Measurements from ENCODE around the gene FARP1. TPM values are rescaled to one million over a fixed set of nuclear protein-coding genes. Genes with fewer than 3 reads are reported as not detected.

Gene FARP1
- total and polyA plus RNA-seq, 2 of the 8 experiments (the other 6 are each of a cell fraction or from before 2014, with no cell fraction given) = 24.7 to 104 TPM

- no peak overlapping the region for H2BK12ac ChIP-seq (ENCODE audit: low read depth, low read length)
- peaks cover 0 to 5% (median 0%) of the 10 kb centered on the region in 4 experiments; a peak in 1 of 7 replicates for H3K4me1 ChIP-seq (replicated peaks in 1 of 4; ENCODE audit: control insufficient read depth in 3 of 4, insufficient read depth in 4 of 4, low read length in 3 of 4)
- ChIA-PET POLR2A (ENCODE audit: partially characterized antibody) (interaction anchor here (1.0 kb wide), 1 partner anchor 14 kb away, joined by 3 read pairs; no protein-coding TSS in a partner anchor), CTCF (ENCODE audit: partially characterized antibody) (interaction anchor here (0.6 to 1.7 kb wide), 10 partner anchors 15 to 184 kb away, joined by 3 to 5 read pairs (median 3); no protein-coding TSS in a partner anchor)
- no peak overlapping the region for H2BK20ac ChIP-seq (ENCODE audit: low read length)
- no peak overlapping the region for H3K18ac ChIP-seq (ENCODE audit: extremely low read depth, low read length)
- H3K4ac ChIP-seq (replicated peaks; ENCODE audit: insufficient read length, low read depth, low read length) = no peak overlapping the region
- peaks cover 2 to 3% of the 10 kb centered on the region in 2 experiments for H4K20me1 ChIP-seq (replicated peaks in 1 of 2; ENCODE audit: control insufficient read depth in 1 of 2, insufficient read depth in 2 of 2, low read length in 2 of 2)
- no peak overlapping the region for H4K8ac ChIP-seq (ENCODE audit: extremely low read depth, insufficient read depth, low read length)
- H2AFZ ChIP-seq (ENCODE audit: low read length) = no peak overlapping the region
- H3K4me2 ChIP-seq (ENCODE audit: insufficient read depth in 1 of 2, low read depth in 2 of 2, low read length in 2 of 2) = no peak overlapping the region
- H4K5ac ChIP-seq (ENCODE audit: insufficient read length, low read depth, low read length) = no peak overlapping the region
- no peak overlapping the region for H3K4me3 ChIP-seq (ENCODE audit: extremely low read depth in 1 of 4, insufficient read depth in 2 of 4, low read depth in 3 of 4, low read length in 4 of 4)
- H3K9ac ChIP-seq (replicated peaks in 1 of 4; ENCODE audit: extremely low read depth in 1 of 4, low read depth in 3 of 4, low read length in 3 of 4) = no peak overlapping the region
- H3K56ac ChIP-seq (replicated peaks; ENCODE audit: insufficient read length, low read depth, low read length) = no peak overlapping the region
- no peak overlapping the region for H2BK120ac ChIP-seq (replicated peaks; ENCODE audit: low read depth, low read length)
- H3K79me2 ChIP-seq (ENCODE audit: control insufficient read depth in 1 of 2, insufficient read depth in 2 of 2, low read length in 2 of 2) = peaks cover 3 to 49% of the 10 kb centered on the region in 2 experiments; a peak in 3 of 4 replicates
- peaks cover 5% of the 10 kb centered on the region; the same call in 1 of the 2 replicates for H3K79me1 ChIP-seq (ENCODE audit: low read depth, low read length)
- H2BK5ac ChIP-seq (ENCODE audit: low read depth, low read length) = no peak overlapping the region
- H4K91ac ChIP-seq (replicated peaks; ENCODE audit: insufficient read length, low read length) = no peak overlapping the region
- H3K14ac ChIP-seq (ENCODE audit: insufficient read length) = no peak overlapping the region
- no peak overlapping the region for H2BK15ac ChIP-seq (ENCODE audit: low read length)
- no peaks in the 10 kb centered on the region for H3K9me3 ChIP-seq (ENCODE audit: insufficient read depth in 2 of 2, low read depth in 1 of 2, low read length in 1 of 2)
- H3K27ac ChIP-seq (ENCODE audit: low read depth, low read length) = no peak overlapping the region
- WGBS, 2 experiments (ENCODE audit: extremely low coverage in 1 of 2, insufficient coverage in 1 of 2, insufficient read length in 1 of 2, insufficient replicate concordance in 2 of 2, low coverage in 1 of 2, low lambda C conversion rate in 2 of 2, missing lambda C conversion rate in 1 of 2) = 84% methylated on average over 6 of the region's 6 CpGs; no CpG with 5 or more reads in 1 of the 2 experiments
- no peaks in the 10 kb centered on the region for H3K27me3 ChIP-seq (replicated peaks in 1 of 4; ENCODE audit: control insufficient read depth in 3 of 4, extremely low read depth in 1 of 4, insufficient read depth in 3 of 4, low read length in 3 of 4)
- H3K23ac ChIP-seq (ENCODE audit: insufficient read length) = no peak overlapping the region
- FAIRE-seq = no peak
- peaks cover 0 to 4% (median 0%) of the 10 kb centered on the region in 4 experiments; a peak in 1 of 8 replicates for H3K36me3 ChIP-seq (ENCODE audit: control insufficient read depth in 2 of 4, insufficient read depth in 4 of 4, low read length in 3 of 4)
- no peaks in the 10 kb centered on the region for H3K23me2 ChIP-seq (ENCODE audit: low read depth, low read length)
- no peak overlapping the region for H2AK5ac ChIP-seq (ENCODE audit: low read depth, low read length)
- DNase-seq (ENCODE audit: low read depth in 1 of 2, low spot score in 2 of 2) = no peak
- TF ChIP-seq SP4 (IDR thresholded peaks at IDR 0.05; ENCODE audit: low read length) = no peak
These were observed 78.3 kb downstream of the FARP1 start for GRCh38 chr13:98221234-98221633.

Measured in H1 (cell line).